PFSK-1 (cell line): ENCODE data around the gene ST8SIA5.

Experiments
- FOXP2 ChIP-seq: optimal IDR thresholded peaks from 2 replicates; pipeline ENCODE3; 2011; ENCODE audit warnings: borderline replicate concordance, control low read depth, inconsistent platforms; ENCODE audit not compliant: insufficient read depth; ENCODE audit errors: extremely low read length, extremely low read depth
- POLR2AphosphoS5 ChIP-seq: IDR thresholded peaks from 2 replicates; pipeline ENCODE4 v1.6.1; 2012; ENCODE audit warnings: low read depth, mild to moderate bottlenecking, control low read depth, low read length, moderate library complexity
- SIN3A ChIP-seq: IDR thresholded peaks from 2 replicates; pipeline ENCODE4 v1.6.1; 2012; ENCODE audit warnings: mild to moderate bottlenecking, low read length, moderate library complexity, borderline replicate concordance; ENCODE audit not compliant: insufficient read depth
- TAF1 ChIP-seq: IDR thresholded peaks from 2 replicates; pipeline ENCODE4 v1.6.1; 2012; ENCODE audit warnings: low read length, control low read depth, borderline replicate concordance; ENCODE audit not compliant: insufficient read depth
- TF ChIP-seq, protein P1 (sequence below), 2 experiments: IDR thresholded peaks; 2 replicates each; pipeline versions ENCODE4 v1.6.1 to v1.8.0; 2011 to 2012; ENCODE audit warnings: low read depth in 2 of 2, low read length in 2 of 2, control low read depth in 1 of 2, inconsistent platforms in 1 of 2, mild to moderate bottlenecking in 1 of 2, moderate library complexity in 1 of 2; ENCODE audit not compliant: insufficient read depth in 1 of 2

The ST8SIA5 gene

GRCh38 chr18:46732201-46732600, 24.7 kb downstream of the ST8SIA5 start:
- TF ChIP-seq TAF1 (no peak), FOXP2 (no peak), POLR2AphosphoS5 (no peak), SIN3A (no peak)
- TF ChIP-seq, protein P1, sequence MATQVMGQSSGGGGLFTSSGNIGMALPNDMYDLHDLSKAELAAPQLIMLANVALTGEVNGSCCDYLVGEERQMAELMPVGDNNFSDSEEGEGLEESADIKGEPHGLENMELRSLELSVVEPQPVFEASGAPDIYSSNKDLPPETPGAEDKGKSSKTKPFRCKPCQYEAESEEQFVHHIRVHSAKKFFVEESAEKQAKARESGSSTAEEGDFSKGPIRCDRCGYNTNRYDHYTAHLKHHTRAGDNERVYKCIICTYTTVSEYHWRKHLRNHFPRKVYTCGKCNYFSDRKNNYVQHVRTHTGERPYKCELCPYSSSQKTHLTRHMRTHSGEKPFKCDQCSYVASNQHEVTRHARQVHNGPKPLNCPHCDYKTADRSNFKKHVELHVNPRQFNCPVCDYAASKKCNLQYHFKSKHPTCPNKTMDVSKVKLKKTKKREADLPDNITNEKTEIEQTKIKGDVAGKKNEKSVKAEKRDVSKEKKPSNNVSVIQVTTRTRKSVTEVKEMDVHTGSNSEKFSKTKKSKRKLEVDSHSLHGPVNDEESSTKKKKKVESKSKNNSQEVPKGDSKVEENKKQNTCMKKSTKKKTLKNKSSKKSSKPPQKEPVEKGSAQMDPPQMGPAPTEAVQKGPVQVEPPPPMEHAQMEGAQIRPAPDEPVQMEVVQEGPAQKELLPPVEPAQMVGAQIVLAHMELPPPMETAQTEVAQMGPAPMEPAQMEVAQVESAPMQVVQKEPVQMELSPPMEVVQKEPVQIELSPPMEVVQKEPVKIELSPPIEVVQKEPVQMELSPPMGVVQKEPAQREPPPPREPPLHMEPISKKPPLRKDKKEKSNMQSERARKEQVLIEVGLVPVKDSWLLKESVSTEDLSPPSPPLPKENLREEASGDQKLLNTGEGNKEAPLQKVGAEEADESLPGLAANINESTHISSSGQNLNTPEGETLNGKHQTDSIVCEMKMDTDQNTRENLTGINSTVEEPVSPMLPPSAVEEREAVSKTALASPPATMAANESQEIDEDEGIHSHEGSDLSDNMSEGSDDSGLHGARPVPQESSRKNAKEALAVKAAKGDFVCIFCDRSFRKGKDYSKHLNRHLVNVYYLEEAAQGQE (IDR thresholded peaks at IDR 0.05; ENCODE audit: insufficient read depth in 1 of 2, low read depth in 2 of 2, low read length in 2 of 2), result no peak

DNA sequence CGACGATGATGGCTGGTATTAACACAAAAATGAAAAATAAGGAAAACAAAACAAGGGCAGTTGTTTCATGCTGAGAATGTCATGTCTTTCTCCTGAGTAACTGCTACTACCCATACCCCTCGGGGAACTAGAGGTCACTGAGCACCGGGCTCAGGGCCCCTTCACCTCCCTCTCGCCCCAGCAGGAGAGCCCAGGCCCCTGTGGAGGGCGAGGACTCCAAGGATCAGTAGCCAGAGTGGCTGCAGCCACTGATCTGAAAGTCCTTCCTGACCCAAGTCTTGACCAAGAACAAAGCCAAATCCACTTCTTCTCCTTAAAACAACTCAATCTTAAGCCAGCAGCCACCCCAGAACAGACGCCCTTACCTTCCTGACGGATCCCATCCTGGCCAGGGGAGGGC, 25.5 kb downstream of the ST8SIA5 start:
- TF ChIP-seq SIN3A (no peak), TAF1 (no peak), FOXP2 (no peak), POLR2AphosphoS5 (no peak)
- TF ChIP-seq, protein P1 (IDR thresholded peaks at IDR 0.05; ENCODE audit: insufficient read depth in 1 of 2, low read depth in 2 of 2, low read length in 2 of 2), result no peak

DNA sequence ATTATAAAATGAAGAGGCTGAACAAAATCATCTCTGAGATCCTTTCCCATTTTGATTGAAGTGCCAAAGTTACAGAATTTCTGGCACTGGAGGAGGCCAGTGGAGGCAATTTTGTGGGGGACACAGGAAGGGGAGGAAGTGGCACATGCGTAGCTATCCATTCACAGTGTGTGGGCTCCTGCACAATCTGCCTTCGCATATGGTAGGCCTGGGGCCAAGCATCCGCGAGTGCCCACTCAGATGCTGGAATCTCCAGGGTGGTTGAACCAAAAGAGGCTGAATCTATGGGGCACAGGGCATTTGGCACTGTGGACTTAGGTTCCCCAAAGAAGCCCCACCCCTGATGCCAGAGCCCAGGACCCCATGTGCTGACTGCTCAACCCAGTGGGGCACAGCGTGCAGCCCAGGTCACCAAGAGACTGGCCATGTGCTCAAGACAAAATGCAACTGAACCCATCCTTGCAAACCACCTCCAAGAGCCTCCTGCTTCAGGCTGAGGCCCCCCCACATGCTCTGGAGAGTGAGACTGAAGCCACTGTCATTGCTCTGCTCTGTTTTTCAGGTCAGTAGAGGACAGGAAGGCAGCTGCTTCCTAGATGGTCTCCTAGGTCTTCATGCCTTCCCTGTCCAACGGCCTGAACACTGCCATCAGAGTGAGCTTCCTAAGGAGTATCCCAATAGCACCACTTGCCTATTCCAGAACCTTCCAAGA, 28.5 kb downstream of the ST8SIA5 start:
- no peak for TF ChIP-seq POLR2AphosphoS5
- no peak for TF ChIP-seq TAF1
- TF ChIP-seq SIN3A, result no peak
- TF ChIP-seq FOXP2, result no peak
- TF ChIP-seq, protein P1 (IDR thresholded peaks at IDR 0.05; ENCODE audit: insufficient read depth in 1 of 2, low read depth in 2 of 2, low read length in 2 of 2), result no peak

DNA sequence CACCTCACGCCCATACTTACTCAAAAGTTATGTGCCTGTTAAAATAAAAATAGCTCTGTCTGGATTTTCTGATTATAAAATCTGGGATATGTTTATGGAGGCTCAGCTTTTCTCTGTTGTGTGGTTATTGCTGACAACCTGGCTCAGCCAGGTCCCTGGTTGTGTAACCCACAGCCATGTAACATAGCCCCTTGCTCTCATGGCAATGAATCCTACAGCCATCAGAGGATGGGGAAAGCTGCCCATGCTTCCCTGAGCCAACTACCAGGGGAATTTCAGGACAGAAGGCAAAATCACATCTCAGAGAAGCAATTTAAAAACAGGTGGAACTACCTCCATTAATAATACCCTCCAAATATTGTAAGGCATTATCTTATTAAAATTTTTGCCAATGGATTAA, 29.7 kb downstream of the ST8SIA5 start:
- TF ChIP-seq SIN3A, result no peak
- TF ChIP-seq POLR2AphosphoS5, result no peak
- TF ChIP-seq FOXP2, result no peak
- TF ChIP-seq TAF1, result no peak
- TF ChIP-seq, protein P1 (IDR thresholded peaks at IDR 0.05; ENCODE audit: insufficient read depth in 1 of 2, low read depth in 2 of 2, low read length in 2 of 2), result no peak

GRCh38 chr18:46725310-46725709, 31.5 kb downstream of the ST8SIA5 start:
- TF ChIP-seq POLR2AphosphoS5 (no peak), FOXP2 (no peak), TAF1 (no peak), SIN3A (no peak)
- TF ChIP-seq, protein P1 (IDR thresholded peaks at IDR 0.05; ENCODE audit: insufficient read depth in 1 of 2, low read depth in 2 of 2, low read length in 2 of 2), result no peak
